OCI-M2 (cell line): Measurements from ENCODE around the gene LRRC8D.

Source experiments
- DNase-seq: peaks from one replicate; lab custom pipeline; 2025; ENCODE audit not compliant: unreplicated experiment; lab: John Stamatoyannopoulos, UW

LRRC8D gene

GRCh38 chr1:89832496-89833127 lies 11.8 kb downstream of the LRRC8D start:
- DNase-seq = no peak

- no peak for DNase-seq
These were observed 12.6 kb downstream of the LRRC8D start for GRCh38 chr1:89833183-89834082.

DNA sequence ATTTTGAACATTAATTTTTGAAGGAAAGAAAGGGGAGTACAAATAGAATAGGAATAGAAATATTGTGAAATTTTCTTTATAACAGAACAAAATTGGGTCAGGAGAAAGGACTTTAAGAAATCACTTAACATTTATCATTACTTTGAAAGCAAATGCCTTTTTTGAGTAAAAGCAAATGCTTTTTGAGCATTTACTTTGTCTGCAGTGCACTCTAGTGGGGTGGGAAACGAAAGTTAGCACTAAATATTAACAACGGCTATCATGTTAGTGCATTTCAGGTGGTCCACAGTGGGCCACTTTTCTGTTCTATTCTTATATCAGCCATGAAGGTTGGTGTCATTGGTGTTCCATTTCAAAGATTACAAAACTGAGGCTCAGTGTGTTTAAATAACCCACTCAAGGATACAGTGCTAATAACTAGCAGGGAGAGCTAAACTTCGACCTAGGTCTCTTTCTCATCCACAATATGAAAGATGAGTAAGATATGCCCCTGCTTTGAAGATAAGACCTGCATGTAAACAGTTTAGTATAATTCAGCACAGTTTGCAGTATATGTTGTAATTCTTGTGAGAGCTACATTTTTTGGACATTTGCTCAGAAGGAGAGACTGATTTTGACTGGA lies 13.4 kb downstream of the LRRC8D start:
- DNase-seq = no peak

- no peak for DNase-seq
These were observed 15.6 kb downstream of the LRRC8D start for GRCh38 chr1:89836252-89837035.

DNA sequence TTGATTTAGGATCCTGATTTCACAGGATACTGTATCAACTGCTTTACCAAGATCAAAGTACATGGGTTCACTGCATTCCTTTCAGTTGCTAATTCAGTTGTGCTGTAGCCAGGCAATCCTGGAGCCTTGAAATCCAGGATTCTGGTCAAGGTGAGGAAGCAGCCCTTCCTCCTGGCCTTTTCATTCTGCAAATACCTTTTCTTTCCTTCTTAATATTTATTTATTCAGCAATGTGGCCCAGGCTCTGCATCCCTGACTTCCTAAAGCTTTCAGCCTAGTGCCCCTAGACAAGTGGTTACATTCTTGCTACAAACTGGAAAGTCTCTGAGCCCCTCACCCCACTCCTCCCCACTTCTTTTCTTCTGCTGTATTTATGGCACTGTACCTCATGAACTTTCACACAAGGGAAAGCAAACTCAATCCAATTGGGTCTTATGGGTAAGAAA lies 16.2 kb downstream of the LRRC8D start:
- DNase-seq = no peak

DNA sequence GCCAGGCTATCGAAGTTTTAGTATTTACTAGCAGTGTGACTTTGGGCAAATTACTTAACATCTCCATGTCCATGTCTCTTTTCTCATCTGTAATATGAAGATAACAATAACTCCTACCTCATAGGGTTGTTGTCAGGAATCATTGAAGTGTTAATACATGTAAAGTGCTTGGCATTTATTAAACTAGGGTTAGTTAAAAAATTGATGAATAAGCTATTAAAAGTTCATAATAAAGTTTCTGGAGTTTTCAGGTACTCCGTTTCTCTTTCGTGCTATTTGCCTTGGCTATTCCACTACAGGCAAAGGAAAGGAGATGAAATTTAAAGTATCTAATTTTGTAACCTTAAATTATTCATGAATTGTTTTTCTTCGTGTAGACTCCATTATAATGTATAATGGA lies 16.7 kb downstream of the LRRC8D start:
- no peak for DNase-seq

GRCh38 chr1:89839516-89839915 lies 18.7 kb downstream of the LRRC8D start:
- no peak for DNase-seq

DNA sequence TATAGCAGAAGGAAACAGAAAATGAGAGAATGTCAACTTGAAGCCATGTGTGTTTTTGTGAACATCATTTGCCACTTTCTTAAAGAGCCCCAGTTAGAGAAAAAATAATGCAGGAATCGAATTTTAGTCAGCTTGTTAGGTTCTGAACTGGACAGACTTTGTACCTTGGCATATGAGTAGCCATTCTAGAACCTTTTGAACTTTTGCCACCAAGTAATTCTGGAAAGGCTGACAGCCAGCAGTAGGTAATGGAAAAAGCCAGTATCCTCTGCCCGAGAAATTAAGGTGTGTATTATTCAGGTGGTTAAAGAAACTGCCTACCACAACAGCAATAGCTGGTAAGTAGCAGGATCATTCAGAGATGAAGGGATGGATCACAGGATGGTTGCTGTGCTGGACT lies 20.7 kb downstream of the LRRC8D start:
- DNase-seq = no peak

- DNase-seq = no peak
These were observed 21.9 kb downstream of the LRRC8D start for GRCh38 chr1:89842567-89843272.

DNA sequence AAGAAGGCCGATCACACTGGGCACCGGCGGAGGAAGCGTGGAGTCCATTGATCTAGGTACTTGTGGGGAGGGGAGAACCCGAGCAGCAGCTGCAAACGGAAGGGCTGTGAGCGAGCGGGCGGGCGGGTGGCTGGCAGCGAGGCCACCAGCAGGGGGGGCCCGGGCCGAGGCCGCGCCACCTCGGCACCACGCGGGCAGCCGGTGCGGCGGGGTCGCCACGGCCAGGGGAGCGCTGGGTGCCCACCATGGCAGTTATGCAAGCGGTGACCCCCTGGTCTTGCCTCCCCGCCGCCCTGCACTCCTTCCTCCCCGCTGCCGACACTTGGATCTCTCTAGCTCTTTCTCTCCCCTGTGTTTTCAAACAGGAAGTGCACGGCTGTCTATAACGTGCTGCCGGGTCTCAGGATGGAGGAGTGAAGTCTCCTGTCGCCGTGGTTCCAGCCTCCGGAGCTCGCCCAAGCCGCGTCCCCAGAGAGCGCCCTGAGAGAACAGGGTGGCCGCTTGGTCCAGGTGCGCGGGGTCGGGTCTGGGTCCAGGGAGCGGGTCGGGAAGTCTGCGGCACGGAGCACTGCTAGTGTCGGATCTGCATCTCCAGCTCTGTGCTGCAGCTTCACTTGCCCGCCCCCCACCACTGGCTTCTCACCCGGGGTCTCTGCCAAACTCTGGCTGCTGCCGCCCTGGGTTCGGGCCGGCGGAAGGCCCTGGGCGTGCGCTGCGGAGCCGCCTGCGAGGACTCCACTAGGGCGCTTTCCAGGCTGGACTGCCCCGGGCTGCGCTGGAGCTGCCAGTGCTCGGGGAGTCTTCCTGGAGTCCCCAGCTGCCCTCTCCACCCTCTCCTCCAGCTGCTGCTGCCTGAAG lies 22.7 kb downstream of the LRRC8D start:
- DNase-seq = no peak

DNA sequence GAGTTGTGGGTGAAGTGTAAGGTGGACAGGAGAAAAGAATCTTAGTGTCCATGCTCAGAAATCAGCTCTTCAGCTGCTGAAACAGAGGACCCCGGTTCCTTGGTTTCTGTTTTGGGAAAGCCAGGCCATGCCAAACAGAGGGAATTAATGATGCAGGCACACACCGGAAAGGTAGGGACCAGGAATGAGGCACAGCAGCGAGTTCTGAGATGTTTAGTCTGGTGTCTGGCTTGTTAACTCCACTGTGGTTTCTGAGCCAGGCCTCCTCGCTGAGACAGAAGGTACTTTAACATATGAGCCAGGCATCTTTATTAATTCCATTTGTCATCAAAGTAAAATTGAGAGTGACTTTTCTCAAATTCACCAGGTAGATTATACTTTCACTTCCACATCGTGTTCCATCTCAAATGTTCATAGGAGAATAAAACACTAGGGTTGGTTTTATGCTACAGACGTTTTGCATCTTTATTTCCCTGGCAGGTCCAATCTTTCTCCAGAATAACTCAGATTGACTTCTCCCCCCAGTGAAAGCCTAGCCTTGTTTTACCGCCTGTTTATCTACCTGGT lies 23.5 kb downstream of the LRRC8D start:
- DNase-seq = no peak

- DNase-seq = no peak
These were observed 24.0 kb downstream of the LRRC8D start for GRCh38 chr1:89844860-89845259.

GRCh38 chr1:89847191-89847729 lies 26.4 kb downstream of the LRRC8D start:
- no peak for DNase-seq

- DNase-seq = no peak
These were observed 30.1 kb downstream of the LRRC8D start for GRCh38 chr1:89850844-89851415.

GRCh38 chr1:89854140-89854539 lies 33.3 kb downstream of the LRRC8D start:
- DNase-seq = no peak

GRCh38 chr1:89855413-89856123 lies 34.7 kb downstream of the LRRC8D start:
- no peak for DNase-seq

DNA sequence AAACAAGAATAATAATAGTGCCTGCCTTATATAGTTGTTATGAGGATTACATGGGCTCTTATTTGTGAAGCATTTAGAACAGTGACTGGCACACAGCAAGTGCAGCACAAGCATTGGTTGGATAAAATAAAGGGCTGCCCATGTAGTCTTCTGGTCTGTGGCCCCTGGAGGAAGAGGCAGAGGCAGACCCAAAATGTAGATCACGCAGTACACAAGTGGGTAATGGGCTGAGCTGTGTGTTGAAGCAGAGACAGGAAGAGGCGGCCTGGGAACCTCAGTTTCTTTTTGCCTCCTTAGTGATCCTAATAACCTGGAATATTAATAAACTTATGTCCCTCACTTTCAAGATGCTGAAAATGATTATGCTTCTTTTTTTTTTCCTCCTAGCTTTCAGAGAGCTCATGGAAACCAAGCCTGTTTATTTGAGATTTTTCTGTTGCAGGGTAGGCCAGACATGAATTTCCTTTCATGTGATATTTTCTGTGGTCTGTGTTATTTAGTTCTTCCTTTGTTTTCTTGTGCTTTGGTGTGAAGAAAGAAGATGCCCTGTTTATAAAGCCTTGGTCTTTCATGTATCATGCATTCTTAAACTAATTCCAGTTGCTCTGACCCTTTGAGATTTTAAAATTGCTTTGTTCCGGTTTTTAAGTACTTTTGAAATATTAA lies 42.5 kb downstream of the LRRC8D start:
- DNase-seq = no peak
